Rectal smooth muscle tissue (tissue), 1 donor: ENCODE results near the gene FOXC1.
A peak's percentile ranks its signal among the peaks of the same experiment; 100 is the strongest.

Experiments
- H3K27ac ChIP-seq: one replicate; pipeline ENCODE4 v1.7.0; 2013; ENCODE audit warnings: low read depth, low read length, inconsistent platforms
- H3K27me3 ChIP-seq: one replicate; pipeline ENCODE4 v1.7.0; 2013; ENCODE audit warnings: low read length; ENCODE audit not compliant: control insufficient read depth, insufficient read depth
- H3K36me3 ChIP-seq: one replicate; pipeline ENCODE4 v1.7.0; 2013; ENCODE audit warnings: low read length; ENCODE audit not compliant: control insufficient read depth, insufficient read depth
- H3K4me1 ChIP-seq: one replicate; pipeline ENCODE4 v1.7.0; 2013; ENCODE audit warnings: low read length; ENCODE audit not compliant: control insufficient read depth, insufficient read depth
- H3K4me3 ChIP-seq: one replicate; pipeline ENCODE4 v1.7.0; 2013; ENCODE audit warnings: low read length
- H3K9ac ChIP-seq: one replicate; pipeline ENCODE4 v1.7.0; 2013; ENCODE audit warnings: low read length

FOXC1 gene

DNA sequence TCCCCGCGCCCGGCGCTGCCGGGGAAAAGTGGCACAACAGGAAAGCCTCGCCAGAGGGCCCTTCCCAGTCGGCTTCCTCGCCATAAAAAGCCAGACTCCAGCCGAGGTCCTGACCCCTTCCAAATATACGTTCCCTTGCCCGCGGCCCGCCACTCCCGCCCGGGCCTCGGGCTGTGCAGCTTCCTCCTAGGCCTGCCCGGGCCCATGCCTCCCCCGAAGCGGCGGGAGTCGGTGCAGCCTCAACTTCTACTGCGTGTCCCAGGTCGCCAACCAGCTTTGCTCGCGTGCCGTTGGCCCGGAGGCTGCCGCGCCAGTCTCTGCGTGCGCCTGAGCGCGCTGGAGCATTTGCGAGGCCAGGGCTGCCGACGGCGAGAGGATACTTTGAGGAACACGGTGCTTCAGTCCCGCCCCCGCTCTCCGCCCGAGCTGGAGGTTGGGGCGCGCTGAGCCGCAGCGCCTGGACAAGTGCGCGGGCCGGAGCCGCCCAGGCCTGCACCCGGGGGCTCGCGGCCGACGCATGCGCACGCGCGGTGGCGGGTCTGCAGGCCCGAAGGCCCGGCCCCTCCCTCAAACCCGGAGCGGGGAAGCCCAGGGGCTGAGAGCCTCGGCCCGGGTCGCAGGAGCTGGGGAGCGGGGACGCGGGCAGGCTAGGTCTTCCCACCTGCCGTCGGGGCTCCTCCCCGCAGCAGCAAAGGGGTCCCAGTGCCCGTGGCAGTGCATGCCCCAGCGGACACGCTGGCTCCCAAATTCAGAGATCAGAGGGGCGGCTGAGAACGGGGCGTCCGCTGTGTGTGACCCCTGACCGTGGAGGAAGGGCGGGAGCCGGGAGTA, 10.2 kb downstream of the FOXC1 start:
- Histone ChIP-seq H3K4me3 (peak overlapping the region; percentile 32), H3K27me3 (peaks cover 22% of the 10 kb centered on the region), H3K27ac (no peak overlapping the region), H3K9ac (no peak overlapping the region), H3K4me1 (no peaks in the 10 kb centered on the region), H3K36me3 (peaks cover 4% of the 10 kb centered on the region)

DNA sequence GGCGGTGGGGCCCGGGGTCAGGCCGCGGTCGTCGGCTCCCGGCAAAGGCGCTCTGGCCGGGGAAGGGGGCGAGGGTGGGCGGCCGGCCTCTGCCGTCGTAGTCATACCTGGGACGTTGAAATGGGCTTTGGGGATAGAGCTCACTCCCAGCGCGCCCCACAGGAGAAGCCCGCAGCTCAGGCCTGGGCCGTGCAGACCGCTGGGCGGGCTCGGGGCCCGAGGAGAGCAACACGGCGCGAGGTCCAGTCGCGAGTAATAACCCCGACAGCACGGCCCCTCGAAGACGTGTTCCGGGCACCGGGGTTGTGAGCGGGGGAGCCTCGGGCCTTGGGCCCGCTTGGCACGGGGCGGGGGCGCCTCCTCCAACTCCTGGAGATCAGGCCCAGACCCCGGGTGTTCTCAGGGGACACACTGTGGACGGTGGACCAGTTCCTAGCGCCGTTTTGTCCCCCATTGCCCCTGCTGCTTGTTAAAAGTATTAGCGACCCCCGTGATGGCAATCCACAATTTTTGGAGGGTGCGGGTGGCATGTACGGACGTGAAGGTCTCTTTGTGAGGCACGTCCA, 10.9 kb downstream of the FOXC1 start:
- peaks cover 17% of the 10 kb centered on the region for H3K27me3 ChIP-seq
- no peaks in the 10 kb centered on the region for H3K4me1 ChIP-seq
- H3K4me3 ChIP-seq: no peak overlapping the region
- no peak overlapping the region for H3K27ac ChIP-seq
- H3K9ac ChIP-seq: no peak overlapping the region
- peaks cover 4% of the 10 kb centered on the region for H3K36me3 ChIP-seq

DNA sequence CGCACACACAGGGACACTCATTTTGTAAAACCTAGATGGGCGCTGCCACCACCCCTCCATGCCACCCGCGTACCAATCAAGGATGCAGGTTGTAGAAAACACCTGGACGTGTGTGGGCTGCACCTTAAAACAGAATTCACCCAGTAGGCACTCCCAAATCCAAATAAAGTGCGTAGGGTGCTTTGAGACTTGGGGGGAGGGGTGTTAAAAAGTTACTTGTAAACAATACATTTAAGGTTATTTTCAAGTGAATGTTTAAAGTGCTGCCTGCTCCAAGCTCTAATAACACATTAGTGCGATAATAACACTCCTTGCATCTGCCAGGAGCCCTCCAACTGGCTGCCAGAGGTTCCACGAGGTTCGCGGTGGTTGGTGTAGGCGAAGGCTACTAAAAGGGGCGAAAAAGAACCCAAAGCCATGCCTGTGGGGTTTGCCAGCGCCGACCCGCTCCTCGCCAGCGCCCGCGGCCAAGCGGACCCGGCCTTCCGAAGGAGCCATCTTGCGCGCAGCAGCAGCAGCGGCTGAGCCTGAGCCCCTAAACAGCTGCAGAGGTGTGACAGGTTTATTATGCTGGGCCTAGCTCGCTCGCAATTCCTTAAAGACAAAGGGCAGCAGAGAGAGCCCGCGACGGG, 11.5 kb downstream of the FOXC1 start:
- Histone ChIP-seq H3K27ac (no peak overlapping the region), H3K27me3 (peaks cover 17% of the 10 kb centered on the region)

DNA sequence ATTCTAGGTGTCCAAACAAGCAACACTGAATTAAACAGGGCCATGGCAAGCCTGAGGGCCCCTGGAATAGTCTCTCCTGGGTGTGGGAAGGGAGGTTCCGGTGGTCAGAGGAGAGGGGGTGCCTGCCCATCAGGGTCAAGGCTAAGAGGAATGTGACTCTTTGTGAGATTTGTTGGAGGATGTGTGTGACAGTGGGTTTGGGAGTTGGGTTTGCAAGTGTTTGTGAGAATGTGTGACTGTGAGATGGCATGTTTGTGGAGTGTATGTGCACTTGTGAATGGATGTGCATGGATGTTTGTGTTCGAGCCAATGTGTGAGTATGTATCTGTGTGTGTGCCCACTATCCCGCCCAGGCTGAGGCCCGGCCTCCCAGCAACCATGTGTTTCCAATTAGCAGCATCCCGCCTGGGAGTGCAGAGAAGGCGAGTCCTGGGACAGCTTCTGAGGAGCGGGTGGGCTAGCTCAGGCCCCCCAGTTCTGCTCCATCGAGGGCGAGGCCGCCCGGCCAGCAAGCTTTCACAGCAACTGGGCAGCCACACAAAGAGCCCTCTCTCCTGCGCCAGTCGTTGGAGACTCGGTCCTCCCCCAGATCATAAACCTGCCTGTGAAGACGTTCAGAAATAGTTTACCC, 12.6 kb downstream of the FOXC1 start:
- Histone ChIP-seq H3K36me3 (peaks cover 4% of the 10 kb centered on the region), H3K27me3 (peaks cover 17% of the 10 kb centered on the region), H3K4me1 (no peaks in the 10 kb centered on the region), H3K9ac (no peak overlapping the region), H3K4me3 (no peak overlapping the region), H3K27ac (no peak overlapping the region)

More for the DNA sequence above, 11.5 kb downstream of the FOXC1 start:
- H3K4me1 ChIP-seq: no peaks in the 10 kb centered on the region
- no peak overlapping the region for H3K4me3 ChIP-seq
- peaks cover 4% of the 10 kb centered on the region for H3K36me3 ChIP-seq
- H3K9ac ChIP-seq: no peak overlapping the region

DNA sequence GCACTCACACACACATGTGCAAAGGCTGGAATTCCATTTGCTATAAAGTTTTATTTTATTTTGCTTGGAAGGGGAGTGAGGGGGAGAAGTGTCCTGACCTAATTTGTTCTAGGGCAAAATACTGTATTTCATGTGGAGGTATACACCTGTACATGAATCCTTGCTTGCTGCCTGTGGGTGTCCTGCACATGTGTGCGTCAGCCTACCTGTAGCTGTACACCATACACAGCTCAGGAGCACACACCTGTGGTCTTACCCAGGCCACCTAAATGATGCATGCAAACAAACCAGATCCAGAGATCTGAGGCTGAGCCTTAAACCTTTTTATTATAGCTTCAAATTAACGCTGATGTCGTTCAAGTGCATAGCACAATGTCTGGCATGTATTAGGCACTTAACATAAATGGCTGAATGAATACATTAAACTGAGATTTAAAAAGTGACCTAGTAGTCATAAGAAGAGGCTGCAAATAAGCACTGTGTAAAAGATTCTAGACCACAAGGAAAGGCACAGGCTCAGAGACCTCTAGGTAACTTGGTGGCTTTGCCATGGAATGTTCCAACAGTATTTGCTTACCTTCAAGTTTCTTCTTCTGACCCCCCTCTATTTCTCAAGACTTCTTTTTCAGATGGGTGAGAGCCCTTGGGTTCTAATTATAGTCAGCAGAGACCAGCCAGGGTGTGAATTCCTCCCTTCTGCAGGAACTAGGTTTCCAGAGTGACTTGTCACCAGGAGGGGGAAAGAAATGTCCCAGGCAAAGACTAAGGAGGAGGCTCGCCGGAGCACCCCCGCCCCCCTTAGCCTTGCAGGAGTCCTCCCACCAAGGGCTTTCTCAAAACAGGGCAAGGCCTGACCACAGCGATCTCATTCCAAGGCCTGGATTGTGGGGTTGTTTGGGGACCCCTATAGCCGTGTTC, 13.4 kb downstream of the FOXC1 start:
- Histone ChIP-seq H3K27ac (no peak overlapping the region), H3K4me3 (no peak overlapping the region), H3K36me3 (peaks cover 4% of the 10 kb centered on the region), H3K9ac (no peak overlapping the region), H3K27me3 (peaks cover 21% of the 10 kb centered on the region), H3K4me1 (no peaks in the 10 kb centered on the region)

DNA sequence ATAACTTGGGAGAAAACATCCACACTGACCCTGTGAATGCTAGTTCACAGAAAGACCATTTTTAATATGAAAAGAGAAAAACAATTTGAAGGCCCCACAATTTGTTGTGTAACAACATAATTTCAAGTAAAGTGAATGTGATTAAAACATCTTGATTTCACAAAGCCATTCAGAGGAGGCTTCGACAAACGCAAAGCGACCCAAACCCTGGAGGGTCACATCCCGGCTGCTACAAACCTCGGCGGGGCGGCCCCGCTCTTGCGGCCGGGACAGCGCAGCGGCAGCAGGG, 14.0 kb downstream of the FOXC1 start:
- H3K4me3 ChIP-seq: no peak overlapping the region
- H3K9ac ChIP-seq: no peak overlapping the region
- H3K27ac ChIP-seq: no peak overlapping the region
- H3K36me3 ChIP-seq: peaks cover 4% of the 10 kb centered on the region
- H3K27me3 ChIP-seq: peaks cover 21% of the 10 kb centered on the region
- no peaks in the 10 kb centered on the region for H3K4me1 ChIP-seq

DNA sequence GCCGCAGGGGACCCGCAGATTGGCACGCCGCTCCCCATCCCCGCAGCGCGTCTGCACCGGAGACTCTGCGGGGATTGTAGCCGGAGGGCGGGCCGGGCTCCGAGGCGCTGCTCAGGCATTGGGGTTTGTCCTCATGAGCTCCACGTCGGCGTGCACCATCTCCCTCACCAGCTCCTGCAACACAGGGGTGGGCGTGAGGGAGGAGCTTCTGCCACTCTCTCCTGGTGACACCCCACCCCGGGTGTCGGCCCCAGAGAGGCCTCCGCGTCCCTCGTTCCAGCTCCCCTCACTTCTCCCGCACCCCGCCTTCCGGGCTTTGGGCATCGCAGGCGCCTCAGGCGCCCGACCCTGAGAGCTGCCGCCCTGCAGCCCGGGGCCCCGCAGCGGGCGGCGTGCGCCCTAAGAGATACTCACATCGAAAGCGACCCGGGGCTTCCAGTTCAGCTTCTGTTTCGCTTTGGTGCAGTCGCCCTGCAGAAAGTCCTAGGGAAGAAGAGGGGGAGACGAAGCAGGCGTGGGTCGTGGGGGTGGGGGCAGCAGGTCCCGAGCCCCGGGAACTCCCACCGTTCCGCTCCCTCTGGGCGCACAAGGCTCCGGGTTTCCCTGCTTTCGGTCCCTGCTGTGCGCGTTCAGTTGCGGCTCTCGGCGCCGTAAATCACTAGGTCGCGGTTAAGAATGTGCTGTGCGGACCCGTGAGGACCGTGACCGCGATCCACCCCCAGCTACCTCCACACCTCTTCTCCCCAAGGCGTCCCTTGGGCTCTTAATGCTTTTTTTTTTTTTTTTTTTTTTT, 14.5 kb downstream of the FOXC1 start:
- Histone ChIP-seq H3K36me3 (peaks cover 4% of the 10 kb centered on the region), H3K27me3 (peaks cover 22% of the 10 kb centered on the region), H3K27ac (no peak overlapping the region), H3K4me1 (no peaks in the 10 kb centered on the region), H3K4me3 (peak overlapping the region; percentile 52), H3K9ac (no peak overlapping the region)

DNA sequence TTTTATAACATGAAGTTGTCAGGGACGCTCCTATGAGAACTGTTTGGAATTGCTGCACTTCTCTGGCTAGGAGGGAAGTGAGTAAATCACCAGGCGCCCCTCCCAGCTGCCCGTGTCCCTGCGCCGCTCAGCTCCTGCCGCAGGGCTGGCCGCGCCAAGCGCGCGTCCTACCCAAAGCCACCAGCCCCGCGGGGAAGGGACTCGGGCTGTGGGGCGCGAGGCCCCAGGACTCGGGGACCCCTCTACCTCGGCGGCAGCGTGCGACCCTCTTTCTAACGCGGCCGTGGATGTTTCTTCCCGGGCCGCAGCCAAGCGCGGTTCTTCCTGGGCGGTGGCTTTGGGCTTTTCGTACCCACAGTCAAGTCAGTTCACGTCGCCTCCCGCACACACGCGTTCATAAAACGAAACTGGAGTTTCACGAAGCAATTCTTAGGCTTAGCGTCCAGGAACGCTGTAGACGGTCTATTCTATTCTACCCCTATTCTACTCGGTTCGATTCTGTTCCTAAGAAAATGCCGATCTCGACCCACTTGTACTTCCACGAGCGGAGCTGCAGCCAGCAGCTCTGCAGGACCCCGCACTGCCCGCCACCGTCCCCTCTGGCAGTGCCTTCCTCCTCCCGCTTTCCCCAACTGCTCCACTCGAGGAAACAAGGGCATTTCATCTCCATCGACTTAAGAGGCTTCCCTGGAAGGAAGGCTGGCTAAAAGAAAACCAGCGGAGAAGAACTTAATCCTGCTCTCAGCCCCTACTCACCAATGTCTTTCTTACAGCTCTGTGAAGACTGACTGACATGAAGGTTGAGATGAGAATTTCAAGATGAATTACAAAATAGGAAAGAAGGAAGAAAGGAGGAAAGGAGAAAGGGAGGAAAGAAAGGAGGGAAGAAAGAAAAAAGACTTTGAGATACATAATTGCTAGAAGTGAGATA, 15.4 kb downstream of the FOXC1 start:
- Histone ChIP-seq H3K9ac (no peak overlapping the region), H3K4me3 (peak overlapping the region; percentile 52), H3K27me3 (peaks cover 18% of the 10 kb centered on the region), H3K27ac (no peak overlapping the region), H3K4me1 (no peaks in the 10 kb centered on the region), H3K36me3 (peaks cover 4% of the 10 kb centered on the region)

DNA sequence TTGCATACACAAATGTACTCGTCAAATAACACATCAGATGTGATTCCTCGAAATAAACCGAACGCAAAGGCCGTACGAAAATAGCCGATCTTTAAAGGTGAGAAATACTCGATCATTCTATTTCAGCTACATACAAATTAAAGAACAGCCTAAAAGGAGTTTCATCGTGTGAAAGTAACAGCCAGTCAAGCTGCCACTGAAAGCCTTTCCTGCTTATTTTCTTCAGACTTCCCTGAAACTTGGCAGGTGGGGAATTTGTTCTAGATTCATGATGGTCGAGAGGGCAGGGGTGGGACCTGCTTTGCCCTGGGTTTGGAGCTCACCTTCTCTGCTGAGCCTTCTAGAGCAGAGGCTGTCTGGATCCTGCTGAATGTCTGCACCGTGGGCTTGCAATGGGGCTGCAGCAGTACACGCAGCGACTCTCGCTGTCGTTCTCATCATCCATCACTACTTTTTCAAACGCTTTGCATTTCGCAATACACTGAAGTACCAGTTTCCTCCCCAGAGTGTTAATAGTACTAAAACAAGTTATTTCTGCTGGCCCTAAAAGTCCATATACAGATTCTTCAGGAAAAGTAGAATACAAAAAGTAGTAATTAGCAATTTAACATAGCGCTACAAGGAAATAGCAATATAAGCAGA, 16.2 kb downstream of the FOXC1 start:
- Histone ChIP-seq H3K27ac (no peak overlapping the region), H3K4me1 (no peaks in the 10 kb centered on the region), H3K9ac (no peak overlapping the region), H3K4me3 (no peak overlapping the region), H3K27me3 (peaks cover 13% of the 10 kb centered on the region), H3K36me3 (peaks cover 4% of the 10 kb centered on the region)

DNA sequence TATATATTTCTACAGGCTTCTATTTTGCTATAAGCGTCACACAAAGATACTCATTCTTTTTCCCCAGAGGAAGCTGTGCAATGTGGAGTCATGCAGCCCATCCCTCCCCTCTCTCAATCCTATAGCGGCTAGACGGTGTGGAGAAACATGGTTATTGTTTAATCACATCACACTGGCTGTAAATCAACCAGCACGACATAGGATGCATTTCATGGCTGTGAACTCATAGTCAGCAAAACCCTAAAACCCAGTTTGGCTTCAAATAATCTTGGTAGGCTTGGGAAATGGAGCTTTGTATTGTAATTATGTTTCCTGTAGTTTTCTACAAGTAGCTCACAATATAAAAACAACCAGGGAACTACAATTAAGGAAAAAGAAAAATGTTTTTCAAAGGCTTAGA, 16.8 kb downstream of the FOXC1 start:
- Histone ChIP-seq H3K9ac (no peak overlapping the region), H3K27ac (no peak overlapping the region), H3K4me1 (no peaks in the 10 kb centered on the region), H3K36me3 (peaks cover 4% of the 10 kb centered on the region), H3K4me3 (no peak overlapping the region), H3K27me3 (peaks cover 10% of the 10 kb centered on the region)
